ENCODE data around the gene ACSL6.

ACSL6 gene

DNA sequence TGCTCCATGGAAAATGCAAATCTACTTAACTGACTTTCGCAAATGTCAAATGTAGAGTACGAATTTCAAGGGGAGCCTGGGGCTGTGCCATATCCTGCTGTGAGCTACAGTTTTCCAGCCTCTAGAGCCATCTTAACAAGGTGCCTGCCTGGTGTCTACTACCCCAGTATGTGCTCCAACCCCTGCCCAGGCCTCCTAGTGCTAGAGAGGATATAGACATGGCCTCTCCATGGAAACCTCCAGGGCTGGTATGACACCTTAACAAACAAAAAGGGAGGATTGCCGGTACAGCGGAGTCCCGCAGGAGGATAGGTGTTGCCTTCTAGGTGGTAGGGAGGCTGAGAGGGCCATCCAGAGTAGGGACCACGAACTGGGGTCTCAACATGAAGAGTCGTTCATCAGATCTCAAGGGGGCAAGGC, 35.4 kb upstream of the ACSL6 start:
- no peak for DNase-seq (ENCODE audit: low read depth in 3 of 3, low spot score in 1 of 3)

GRCh38 chr5:132044207-132044606, 32.7 kb upstream of the ACSL6 start:
- DNase-seq (ENCODE audit: low read depth in 3 of 3, low spot score in 1 of 3), result no peak

GRCh38 chr5:132037353-132037752, 25.9 kb upstream of the ACSL6 start:
- DNase-seq (ENCODE audit: low read depth in 3 of 3, low spot score in 1 of 3), result no peak

DNA sequence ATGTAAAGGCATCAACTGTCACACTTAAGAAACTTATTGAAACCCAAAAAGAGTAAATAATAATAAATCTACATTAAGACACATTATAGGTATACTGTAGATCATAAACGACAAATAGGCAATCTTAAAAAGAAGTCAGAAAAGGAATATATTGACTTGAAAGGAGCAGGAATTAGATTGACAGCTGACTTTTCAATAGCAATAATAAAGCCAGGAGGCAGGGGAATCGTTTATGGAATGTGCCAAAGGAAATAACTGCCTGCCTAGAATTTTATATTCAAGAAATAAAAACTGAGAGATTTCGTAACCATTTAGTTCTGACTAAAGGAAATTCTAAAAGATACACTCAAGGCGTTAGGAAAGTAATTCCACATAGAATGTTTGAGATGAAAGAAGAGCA, 21.7 kb upstream of the ACSL6 start:
- no peak for DNase-seq (ENCODE audit: low read depth in 3 of 3, low spot score in 1 of 3)

DNA sequence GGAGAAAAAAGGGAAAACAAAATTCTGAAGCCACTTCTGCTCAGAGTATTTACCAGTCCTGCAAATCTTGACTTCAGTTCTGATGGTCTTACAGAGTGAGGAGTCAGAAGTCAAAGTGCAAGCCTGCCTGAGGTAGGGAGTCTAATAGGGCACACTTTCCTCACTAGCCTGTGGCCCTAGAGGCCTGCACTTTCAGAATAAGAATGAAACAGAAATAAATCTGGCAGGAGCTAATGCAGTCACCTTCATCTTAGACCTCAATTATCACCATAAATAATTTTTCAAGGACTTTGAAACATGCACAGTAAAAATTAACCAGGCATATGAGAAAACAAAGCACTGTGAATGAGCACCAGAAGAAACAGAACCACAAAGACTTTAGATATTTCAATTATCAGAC, 20.7 kb upstream of the ACSL6 start:
- no peak for DNase-seq (ENCODE audit: low read depth in 3 of 3, low spot score in 1 of 3)

DNA sequence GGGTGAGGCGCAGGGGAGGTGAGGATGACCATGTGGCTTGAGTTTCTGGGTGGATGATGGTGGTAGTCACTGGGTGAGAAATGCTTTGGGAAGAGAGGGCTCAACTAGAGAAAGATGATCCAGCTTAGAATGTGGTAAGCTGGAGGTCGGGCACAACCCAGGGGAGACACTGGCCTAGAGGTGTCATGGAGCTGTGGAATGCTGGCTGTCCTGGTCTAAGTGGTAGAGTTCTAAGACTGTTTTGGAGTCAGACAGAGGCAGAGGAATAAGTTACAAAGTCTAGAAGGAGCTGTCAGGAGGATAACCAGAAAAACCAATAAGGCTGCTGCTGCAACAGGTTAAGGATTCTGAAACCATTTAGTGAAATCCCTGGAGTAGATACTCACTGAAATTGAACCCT, 19.2 kb upstream of the ACSL6 start:
- DNase-seq (ENCODE audit: low read depth in 3 of 3, low spot score in 1 of 3), result no peak

GRCh38 chr5:132029609-132030330, 18.3 kb upstream of the ACSL6 start:
- DNase-seq (ENCODE audit: low read depth in 3 of 3, low spot score in 1 of 3), result no peak

GRCh38 chr5:132027027-132027426, 15.6 kb upstream of the ACSL6 start:
- no peak for DNase-seq (ENCODE audit: low read depth in 3 of 3, low spot score in 1 of 3)

- DNase-seq (ENCODE audit: low read depth in 3 of 3, low spot score in 1 of 3), result no peak
These were observed 15.1 kb upstream of the ACSL6 start for GRCh38 chr5:132026516-132027008.

DNA sequence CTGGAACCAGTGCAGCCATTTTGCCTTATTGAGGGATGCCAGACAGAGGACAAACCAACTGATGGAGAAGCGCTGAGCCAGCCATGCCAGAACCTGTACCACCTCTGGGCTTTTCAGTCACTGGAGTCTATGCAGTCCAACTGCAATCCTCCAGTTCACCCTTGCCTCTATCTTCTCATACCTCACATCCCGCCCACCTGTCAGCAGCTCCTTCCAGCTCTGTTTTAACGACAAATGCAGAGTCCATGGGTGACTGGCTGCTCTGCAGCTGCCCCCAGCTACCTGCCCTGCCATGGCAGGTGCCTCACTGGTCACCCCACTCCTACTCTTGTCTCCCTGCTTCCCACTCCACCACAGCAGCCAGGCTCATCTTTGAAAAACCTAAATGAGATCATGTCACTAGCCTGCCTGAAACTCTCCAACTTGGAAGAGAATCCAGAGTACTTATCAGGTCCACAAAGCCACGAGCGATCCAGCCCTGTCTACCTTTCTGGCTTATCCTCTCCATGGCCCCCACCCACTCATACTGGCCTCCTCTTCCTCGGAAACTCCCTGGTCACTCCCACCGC, 14.0 kb upstream of the ACSL6 start:
- DNase-seq (ENCODE audit: low read depth in 3 of 3, low spot score in 1 of 3), result no peak

GRCh38 chr5:132024789-132025402, 13.4 kb upstream of the ACSL6 start:
- no peak for DNase-seq (ENCODE audit: low read depth in 3 of 3, low spot score in 1 of 3)

- no peak for DNase-seq (ENCODE audit: low read depth in 3 of 3, low spot score in 1 of 3)
These were observed 12.6 kb upstream of the ACSL6 start for GRCh38 chr5:132024117-132024435.

DNA sequence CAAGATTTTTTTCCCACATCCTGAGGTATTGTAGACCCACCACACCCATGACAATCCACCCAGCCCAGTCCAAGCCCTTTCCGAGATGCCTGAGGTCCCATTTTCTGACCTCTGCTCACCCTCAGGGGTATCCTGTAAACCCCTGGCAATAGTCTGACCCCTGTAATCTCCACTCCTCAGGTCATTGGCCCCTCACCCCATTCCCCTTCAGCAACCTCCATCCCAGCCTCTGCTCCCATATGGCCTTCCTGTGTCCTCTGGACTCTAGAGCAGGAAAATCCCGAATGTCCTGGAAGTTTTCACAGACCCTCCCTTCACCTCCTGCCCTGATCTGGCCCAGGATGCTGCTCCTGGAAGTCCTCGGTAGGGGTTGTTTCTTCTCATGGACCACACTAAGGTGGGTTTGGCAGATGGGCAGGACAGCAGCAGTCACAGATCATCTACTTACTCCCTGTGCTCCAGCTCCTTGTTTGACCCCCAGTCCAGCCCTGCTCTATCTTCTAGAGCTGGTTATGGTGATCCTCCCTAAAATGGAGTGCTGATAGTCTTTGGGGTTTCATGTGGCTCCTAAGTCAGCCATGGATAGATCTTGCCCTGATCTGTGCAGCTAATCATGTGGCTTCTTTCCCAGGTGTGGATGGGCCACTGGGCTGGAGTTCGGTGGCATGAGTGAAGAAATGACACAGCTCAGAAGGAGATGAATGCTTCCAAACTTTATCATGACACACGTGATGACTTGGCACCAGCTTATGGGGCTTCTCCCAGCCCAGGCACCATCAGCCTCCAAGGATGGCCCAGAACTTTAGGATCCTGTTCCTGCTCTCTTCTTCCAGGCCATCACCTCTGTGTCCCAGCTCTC, 12.0 kb upstream of the ACSL6 start:
- DNase-seq (ENCODE audit: low read depth in 3 of 3, low spot score in 1 of 3), result no peak

- DNase-seq (ENCODE audit: low read depth in 3 of 3, low spot score in 1 of 3), result no peak
These were observed 11.3 kb upstream of the ACSL6 start for GRCh38 chr5:132022737-132023136.

GRCh38 chr5:132021654-132022053, 10.2 kb upstream of the ACSL6 start:
- DNase-seq (ENCODE audit: low read depth in 3 of 3, low spot score in 1 of 3), result no peak

DNA sequence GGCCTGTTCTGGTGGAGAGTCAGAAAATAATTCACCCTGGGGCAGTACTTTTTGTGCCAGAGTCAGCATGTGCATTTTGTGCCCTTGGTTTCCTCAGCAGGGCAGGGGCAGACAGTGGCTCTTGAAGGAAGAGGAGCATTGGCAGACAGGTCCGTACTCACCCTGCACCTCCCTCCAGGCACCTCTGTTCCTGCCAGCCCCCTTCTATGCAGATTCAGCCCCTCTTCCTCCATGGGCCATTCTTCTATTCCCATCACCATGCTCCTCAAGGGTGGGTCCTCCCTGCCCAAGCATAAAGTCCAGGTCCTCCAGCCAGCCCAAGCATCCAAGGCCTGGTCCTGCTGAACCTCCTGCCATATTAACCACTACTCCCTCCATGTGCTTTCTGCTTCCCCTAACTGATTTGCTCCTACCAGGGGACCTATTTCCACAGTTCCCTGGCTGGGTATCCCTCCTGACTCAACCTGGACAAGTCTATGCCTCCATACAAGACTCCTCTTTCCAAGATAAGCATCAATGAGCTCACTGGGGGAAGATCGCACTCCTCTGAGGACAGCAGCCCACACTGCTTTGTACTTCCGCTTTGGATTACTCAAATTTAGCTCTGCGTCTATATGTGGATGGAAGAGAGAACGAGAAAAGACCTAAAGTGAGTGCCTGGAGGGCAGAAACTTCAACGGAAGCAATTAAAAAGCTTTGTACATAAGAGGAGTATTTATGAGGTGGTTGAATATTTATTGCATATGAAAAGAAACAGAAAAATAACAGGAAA, 9.3 kb upstream of the ACSL6 start:
- no peak for DNase-seq (ENCODE audit: low read depth in 3 of 3, low spot score in 1 of 3)

GRCh38 chr5:132019857-132020555, 8.5 kb upstream of the ACSL6 start:
- peak in 2 of 3 donors; percentile 18 to 29 for DNase-seq (ENCODE audit: low read depth in 3 of 3, low spot score in 1 of 3)

GRCh38 chr5:132019337-132019736, 7.9 kb upstream of the ACSL6 start:
- DNase-seq (ENCODE audit: low read depth in 3 of 3, low spot score in 1 of 3), result no peak

DNA sequence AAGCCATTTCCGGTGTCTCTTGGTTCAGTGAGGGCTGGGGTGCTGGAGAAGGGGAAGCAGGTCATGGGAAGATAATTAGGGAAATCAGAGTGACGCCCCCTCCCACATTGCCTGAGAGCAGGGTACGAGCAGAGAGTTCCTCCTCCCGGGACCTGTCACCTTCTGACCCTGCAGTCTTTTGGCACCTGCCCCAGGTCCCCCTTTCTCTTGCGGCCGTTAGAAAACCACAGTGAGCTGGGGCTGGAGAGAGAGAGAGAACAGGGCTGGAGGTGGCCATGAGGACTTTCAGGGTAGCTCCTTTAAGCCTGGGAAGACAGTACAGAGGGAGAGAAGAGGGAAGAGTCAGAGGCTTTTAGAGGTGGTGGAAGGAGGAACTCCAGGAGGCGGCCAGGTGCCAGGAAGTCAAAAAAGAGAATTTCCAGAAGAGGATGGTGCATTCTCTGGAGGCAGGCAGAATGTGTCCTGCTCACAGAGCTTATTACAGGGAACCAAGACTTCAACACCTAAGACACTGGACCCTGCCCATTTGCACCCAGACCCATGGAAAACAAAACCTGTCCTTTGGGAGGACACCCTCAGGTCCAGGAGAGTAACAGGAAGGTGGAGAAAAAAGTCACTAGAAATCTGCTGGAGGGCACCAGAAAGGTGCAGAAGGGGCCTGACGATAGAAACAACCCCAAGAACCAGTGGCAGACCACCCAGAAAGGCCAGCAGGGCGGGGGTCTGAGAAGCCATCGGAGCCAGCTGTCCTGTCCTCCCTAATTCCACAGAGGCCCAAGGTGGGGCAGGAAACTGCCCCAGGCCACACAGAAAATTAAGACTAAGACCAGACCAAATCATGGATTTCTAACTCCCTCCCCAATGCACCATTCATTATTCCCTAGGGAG, 6.5 kb upstream of the ACSL6 start:
- no peak for DNase-seq (ENCODE audit: low read depth in 3 of 3, low spot score in 1 of 3)
